HG03571 (cell line): ENCODE measurements around the gene RNF135.
A peak's percentile ranks its signal among the peaks of the same experiment; 100 is the strongest.
"Not testable (repeated sequence)": the region's sequence is repeated elsewhere in the genome, so short reads cannot be mapped to it uniquely, and the experiment has no call there.

Experiments
- ATAC-seq: cut with Tn5 transposase; IDR thresholded peaks from one replicate; pipeline ENCODE4 v1.9.1; 2021; ENCODE audit not compliant: unreplicated experiment

RNF135 gene

DNA sequence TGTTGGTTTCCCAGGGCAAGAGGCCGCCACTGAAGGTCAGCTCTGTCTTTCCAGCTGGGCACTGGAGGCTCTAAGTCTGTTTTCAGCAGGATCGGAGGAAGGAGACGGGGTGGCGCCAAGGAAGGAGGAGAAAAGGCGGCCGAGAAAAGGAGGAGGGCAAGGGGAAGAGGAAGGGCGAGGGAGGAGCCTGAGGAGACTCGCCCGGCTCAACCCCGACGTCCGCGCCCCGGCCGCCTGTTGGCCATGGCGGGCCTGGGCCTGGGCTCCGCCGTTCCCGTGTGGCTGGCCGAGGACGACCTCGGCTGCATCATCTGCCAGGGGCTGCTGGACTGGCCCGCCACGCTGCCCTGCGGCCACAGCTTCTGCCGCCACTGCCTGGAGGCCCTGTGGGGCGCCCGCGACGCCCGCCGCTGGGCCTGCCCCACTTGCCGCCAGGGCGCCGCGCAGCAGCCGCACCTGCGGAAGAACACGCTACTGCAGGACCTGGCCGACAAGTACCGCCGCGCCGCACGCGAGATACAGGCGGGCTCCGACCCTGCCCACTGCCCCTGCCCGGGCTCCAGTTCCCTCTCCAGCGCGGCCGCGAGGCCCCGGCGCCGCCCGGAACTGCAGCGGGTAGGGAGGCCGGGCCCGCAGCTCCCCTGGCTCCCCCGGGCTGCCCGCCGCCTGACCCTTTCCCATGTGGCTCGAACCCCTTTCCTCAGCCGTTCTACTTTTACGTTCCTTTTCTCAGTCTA, at the start of gene RNF135:
Gene RNF135 (plus strand): TSS at position 209 of the 737 bp plus-strand sequence. CDS start 35 bp downstream, at position 244.
- ATAC-seq = peak; percentile 49

- ATAC-seq = no peak
Observed at GRCh38 chr17:30921544-30922196, 49.2 kb upstream of the RNF135 start, which contains the start of gene ADAP2. Gene ADAP2 (plus strand): TSS chr17:30921945. CDS start chr17:30922015, 70 bp downstream.

- no peak for ATAC-seq
Observed at GRCh38 chr17:30922235-30923030, 48.4 kb upstream of the RNF135 start.

DNA sequence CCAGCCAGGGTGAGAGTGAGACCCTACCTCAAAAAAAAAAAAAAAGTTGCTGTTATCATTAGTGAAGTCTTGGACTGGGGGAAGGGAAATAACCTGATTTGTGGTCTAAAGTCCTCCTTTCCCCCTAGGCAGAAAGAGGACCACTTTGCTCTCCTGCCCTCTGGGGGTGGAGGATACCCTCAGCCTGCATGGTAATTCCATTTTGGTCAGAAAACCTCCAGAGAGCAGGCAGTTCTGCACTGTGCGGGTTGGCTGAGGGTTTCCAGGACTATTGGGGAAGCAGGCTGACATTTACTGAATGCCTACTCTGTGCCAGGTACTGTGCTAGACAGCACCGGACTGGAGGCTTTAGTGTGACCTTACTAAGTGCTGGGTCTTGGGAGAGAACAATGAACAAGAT, 46.5 kb upstream of the RNF135 start:
- no peak for ATAC-seq

GRCh38 chr17:30926516-30926915, 44.3 kb upstream of the RNF135 start:
- no peak for ATAC-seq

DNA sequence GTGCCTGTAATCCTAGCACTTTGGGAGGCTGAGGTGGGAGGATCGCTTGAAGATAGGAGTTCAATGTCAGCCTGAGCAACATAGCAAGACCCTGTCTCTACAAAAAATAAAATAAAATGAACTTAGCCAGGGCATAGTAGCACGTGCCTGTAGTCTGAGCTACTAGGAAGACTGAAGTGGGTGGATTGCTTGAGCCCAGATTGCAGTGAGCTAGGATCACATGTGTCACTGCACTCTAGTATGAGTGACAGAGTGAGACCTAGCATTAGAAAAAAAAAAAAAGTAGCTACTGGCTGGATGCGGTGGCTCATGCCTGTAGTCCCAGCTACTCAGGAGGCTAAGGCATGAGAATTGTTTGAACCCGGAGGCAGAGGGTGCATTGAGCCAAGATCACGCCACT, 43.1 kb upstream of the RNF135 start:
- ATAC-seq = no peak

GRCh38 chr17:30928584-30928983, 42.3 kb upstream of the RNF135 start:
- no peak for ATAC-seq

DNA sequence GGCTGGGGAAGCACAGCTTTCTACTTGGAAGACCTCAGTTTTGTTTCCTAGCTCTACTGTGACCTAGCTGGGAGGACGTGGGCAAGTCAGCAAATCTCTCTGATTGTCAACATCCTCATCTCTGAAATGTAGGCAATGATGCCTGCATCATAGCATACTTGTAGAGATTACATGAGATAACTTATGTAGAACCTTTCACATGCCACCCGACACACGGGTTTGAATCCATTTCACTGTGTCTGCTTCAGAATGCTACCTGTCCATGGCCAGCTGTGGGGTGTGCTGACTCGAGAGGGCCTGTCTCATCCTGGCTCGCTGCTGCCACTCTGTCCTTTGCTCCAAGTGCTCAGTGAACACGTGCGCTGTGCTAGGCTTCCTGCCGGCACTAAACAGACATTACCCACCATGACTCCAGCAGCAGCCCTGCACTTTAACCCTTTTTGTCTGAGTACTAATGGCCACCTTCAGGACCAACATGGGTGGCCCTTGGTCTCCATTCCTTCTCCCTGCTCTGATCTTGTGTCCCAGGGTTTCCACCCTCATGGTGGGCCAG, 41.7 kb upstream of the RNF135 start:
- no peak for ATAC-seq

- ATAC-seq = not testable (repeated sequence)
Observed at GRCh38 chr17:30929861-30930260, 41.0 kb upstream of the RNF135 start.

DNA sequence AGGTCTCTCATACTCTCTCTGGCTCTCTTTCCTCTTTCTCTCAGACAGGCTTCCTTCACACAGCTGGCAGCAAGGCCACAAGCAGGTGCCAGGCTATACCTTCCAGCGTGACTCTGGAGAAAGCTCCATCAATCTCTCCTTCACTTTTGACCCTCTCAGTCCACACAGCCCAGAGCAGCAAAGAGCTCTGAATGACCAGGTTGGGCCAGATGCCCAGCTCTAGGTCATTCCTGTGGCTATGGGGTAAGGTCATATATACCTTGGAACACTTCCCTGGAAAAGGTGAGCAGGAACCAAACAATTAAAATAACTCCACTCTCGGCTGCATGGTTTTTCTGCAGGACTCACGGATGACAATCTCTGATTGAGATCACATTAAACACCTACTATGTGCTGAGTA, 40.3 kb upstream of the RNF135 start:
- ATAC-seq = no peak

DNA sequence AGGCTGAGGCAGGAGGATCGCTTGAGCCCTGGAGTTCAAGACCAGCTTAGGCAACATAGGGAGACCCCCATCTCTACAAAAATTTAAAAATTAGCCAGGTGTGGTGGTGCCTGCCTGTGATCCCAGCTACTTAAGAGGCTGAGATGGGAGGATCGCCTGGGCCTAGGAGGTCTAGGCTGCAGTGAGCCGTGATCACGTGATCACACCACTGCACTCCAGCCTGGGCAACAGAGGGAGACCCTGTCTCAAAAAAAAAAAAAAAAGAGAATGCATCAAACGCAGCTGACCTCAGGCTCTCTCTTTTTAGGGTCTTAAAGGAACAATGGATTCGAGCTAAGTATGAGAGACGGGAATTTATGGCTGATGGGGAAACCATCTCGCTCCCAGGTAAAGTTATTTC, 39.3 kb upstream of the RNF135 start:
- ATAC-seq = not testable (repeated sequence)

DNA sequence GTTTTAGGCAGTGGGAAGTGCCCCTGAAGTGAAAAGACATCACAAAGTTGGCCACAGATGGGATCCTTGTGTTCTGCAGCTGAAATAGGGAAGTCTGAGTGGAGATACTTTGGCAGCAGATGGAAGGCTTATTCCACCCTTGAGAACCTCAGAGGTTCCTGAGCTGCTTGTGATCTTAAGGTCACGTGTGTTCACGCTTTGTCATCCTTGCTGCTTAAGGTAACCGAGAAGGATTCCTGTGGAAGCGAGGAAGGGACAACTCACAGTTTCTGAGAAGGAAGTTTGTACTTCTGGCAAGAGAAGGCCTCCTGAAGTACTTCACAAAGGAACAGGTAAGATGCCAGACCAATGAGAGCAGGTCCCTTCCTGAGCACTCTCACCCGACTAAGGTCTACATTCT, 36.9 kb upstream of the RNF135 start:
- ATAC-seq = no peak

DNA sequence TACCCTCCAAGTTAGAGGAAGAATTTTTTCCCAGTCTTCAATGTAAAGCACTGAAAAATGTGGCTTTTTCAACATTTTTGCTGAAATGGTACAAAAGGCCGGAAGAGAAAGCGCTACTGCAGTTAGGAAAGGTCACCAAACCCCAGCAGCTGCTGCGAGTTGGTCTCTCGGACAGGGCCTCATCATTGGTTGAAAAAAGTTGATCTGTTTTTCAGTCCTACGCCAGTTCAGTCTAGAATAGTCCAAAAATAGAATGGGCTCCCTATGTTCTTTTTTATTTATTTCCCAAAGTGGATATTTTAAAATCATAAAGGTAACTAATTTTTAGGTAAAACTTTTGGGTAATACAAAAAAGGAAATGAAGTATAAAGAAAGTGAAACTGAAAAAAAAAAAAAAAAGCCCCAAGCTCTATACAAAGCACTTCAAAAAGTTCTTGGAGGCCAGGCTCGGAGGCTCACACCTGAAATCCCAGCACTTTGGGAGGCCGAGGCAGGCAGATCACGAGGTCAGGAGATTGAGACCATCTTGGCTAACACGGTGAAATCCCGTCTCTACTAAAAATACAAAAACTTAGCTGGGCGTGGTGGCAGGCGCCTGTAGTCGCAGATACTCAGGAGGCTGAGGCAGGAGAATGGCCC, 31.7 kb upstream of the RNF135 start:
- ATAC-seq = no peak

- ATAC-seq = no peak
Observed at GRCh38 chr17:30942308-30943079, 28.3 kb upstream of the RNF135 start.

- ATAC-seq = no peak
Observed at GRCh38 chr17:30947796-30948195, 23.0 kb upstream of the RNF135 start.

- no peak for ATAC-seq
Observed at GRCh38 chr17:30950189-30950588, 20.6 kb upstream of the RNF135 start.

DNA sequence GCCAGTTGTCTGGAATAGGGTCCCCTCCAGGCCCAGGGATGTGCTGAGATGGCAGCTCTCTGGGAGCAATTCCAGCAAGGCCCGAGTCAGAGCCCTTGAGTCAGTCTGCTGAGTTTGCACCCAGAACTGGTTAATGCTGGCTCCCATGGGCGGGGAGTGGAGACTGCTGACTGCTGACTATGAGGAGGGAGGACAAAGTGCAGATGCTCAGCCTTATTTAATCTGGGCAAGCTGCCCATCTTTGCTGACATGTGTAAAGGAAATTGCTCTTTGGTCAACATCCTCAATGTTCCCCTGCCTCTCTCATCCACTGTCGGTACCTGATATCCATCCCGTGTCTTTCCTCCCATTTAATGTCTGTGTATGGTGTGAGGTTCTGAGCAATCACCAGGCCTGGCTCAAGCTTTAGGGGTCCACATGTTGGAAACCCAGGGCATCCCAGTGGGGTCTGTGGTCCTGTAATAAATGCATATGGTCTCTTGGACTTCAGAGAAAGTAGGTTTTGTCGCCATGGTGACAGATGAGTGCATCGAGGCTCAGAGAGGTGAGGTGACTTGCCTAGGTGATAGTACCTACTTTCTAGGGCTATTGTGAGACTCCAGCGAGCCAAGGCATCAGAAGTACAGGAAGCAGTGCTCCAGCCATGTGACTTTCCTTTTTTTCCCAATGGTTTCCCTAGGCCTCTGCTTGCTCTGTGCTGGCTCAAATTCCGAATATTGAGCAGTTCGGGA, 20.0 kb upstream of the RNF135 start:
- ATAC-seq = no peak

GRCh38 chr17:30952638-30953393, 18.0 kb upstream of the RNF135 start:
- no peak for ATAC-seq
